ENCODE measurements around the gene B4GALT1. TPM values are rescaled to one million over a fixed set of nuclear protein-coding genes. Genes with fewer than 3 reads are reported as not detected.

The B4GALT1 gene
- total RNA-seq, 4 donors from 2014 or later: 42.3 to 60.4 (median 47.9) TPM

DNA sequence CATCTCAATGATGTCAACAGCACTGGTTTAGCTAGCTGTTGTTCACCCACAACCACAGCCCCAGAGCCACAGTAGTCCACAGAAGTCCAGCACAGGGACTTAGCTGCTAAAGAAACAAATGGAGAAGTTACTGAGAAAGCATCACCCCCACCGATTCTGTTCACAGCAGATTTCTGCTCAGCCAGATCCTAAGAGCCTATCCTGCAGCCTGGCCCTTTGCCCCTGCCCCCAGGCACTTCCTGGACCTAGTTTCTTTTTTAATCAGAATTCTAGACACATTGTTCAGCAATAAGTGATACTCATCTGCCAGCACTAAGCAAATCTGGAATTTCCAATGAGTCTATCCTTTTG is 7.4 kb downstream of the B4GALT1 start:
- 5 to 8% methylated on average over 1 of the region's 1 CpG for WGBS, 2 donors
- intact Hi-C loops (cut with DNase I): no loop called here
- Histone ChIP-seq H3K4me3 (peak overlapping the region in 2 of 4 donors; percentile 4 to 38), H3K27me3 (no peaks in the 10 kb centered on the region), H3K9me3 (no peaks in the 10 kb centered on the region), H3K27ac (peak overlapping the region; percentile 90 to 99 (median 98)), H3K36me3 (no peaks in the 10 kb centered on the region), H3K4me1 (peaks cover 68 to 100% (median 80%) of the 10 kb centered on the region in 3 donors)
- TF ChIP-seq, protein P1, sequence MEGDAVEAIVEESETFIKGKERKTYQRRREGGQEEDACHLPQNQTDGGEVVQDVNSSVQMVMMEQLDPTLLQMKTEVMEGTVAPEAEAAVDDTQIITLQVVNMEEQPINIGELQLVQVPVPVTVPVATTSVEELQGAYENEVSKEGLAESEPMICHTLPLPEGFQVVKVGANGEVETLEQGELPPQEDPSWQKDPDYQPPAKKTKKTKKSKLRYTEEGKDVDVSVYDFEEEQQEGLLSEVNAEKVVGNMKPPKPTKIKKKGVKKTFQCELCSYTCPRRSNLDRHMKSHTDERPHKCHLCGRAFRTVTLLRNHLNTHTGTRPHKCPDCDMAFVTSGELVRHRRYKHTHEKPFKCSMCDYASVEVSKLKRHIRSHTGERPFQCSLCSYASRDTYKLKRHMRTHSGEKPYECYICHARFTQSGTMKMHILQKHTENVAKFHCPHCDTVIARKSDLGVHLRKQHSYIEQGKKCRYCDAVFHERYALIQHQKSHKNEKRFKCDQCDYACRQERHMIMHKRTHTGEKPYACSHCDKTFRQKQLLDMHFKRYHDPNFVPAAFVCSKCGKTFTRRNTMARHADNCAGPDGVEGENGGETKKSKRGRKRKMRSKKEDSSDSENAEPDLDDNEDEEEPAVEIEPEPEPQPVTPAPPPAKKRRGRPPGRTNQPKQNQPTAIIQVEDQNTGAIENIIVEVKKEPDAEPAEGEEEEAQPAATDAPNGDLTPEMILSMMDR (IDR thresholded peaks at IDR 0.05): no peak
- TF ChIP-seq POLR2A (IDR thresholded peaks at IDR 0.05): peak in 1 of 4 donors; percentile 59
- DNase-seq: no peak

- TF ChIP-seq, protein P1 (IDR thresholded peaks at IDR 0.05): no peak
- TF ChIP-seq POLR2A (IDR thresholded peaks at IDR 0.05): no peak
- Histone ChIP-seq H3K27ac (peak overlapping the region; percentile 90 to 99 (median 98)), H3K9me3 (no peaks in the 10 kb centered on the region), H3K4me3 (peak overlapping the region in 2 of 4 donors; percentile 4 to 38), H3K27me3 (no peaks in the 10 kb centered on the region), H3K36me3 (no peaks in the 10 kb centered on the region), H3K4me1 (peaks cover 63 to 100% (median 74%) of the 10 kb centered on the region in 3 donors)
- DNase-seq: no peak
- intact Hi-C loops (cut with DNase I): no loop called here
- 14 to 17% methylated on average over 8 to 9 of the region's 9 CpGs for WGBS, 2 donors
These were observed 8.0 kb downstream of the B4GALT1 start for GRCh38 chr9:33158843-33159776.

GRCh38 chr9:33157960-33158842 is 8.9 kb downstream of the B4GALT1 start:
- no peaks in the 10 kb centered on the region for H3K36me3 ChIP-seq
- peaks cover 54 to 100% (median 65%) of the 10 kb centered on the region in 3 donors for H3K4me1 ChIP-seq
- intact Hi-C loops (cut with DNase I): no loop called here
- peak overlapping the region; percentile 90 to 99 (median 98) for H3K27ac ChIP-seq
- 24% methylated on average over 6 of the region's 6 CpGs for WGBS, 2 donors
- no peak for TF ChIP-seq POLR2A (IDR thresholded peaks at IDR 0.05)
- TF ChIP-seq, protein P1 (IDR thresholded peaks at IDR 0.05): peak in 1 of 6 experiments; percentile 30
- no peaks in the 10 kb centered on the region for H3K9me3 ChIP-seq
- H3K4me3 ChIP-seq: peak overlapping the region in 1 of 4 donors; percentile 24
- DNase-seq: no peak
- H3K27me3 ChIP-seq: no peaks in the 10 kb centered on the region

- Histone ChIP-seq H3K27me3 (no peaks in the 10 kb centered on the region), H3K36me3 (no peaks in the 10 kb centered on the region), H3K4me1 (peaks cover 37 to 100% (median 55%) of the 10 kb centered on the region in 3 donors), H3K9me3 (no peaks in the 10 kb centered on the region), H3K27ac (peak overlapping the region in 3 of 4 donors; percentile 1 to 57 (median 7)), H3K4me3 (no peak overlapping the region)
- intact Hi-C loops (cut with DNase I): no loop called here
- TF ChIP-seq, protein P1 (IDR thresholded peaks at IDR 0.05): no peak
- TF ChIP-seq POLR2A (IDR thresholded peaks at IDR 0.05): no peak
- 67 to 74% methylated on average over 4 of the region's 4 CpGs for WGBS, 2 donors
- no peak for DNase-seq
These were observed 11.7 kb downstream of the B4GALT1 start for GRCh38 chr9:33155393-33155792.
